SK-N-SH (cell line): ENCODE data around the gene PRAMEF7. TPM values are rescaled to one million over a fixed set of nuclear protein-coding genes. Genes with fewer than 3 reads are reported as not detected.
"Not testable (repeated sequence)": the region's sequence is repeated elsewhere in the genome, so short reads cannot be mapped to it uniquely, and the experiment has no call there.

Experiments used
- CTCF ChIA-PET: fragments of 300-600, 350-600 bp; formaldehyde crosslinking; extraction: SDS; loops from one replicate; lab custom pipeline; 2021; lab: Yijun Ruan, JAX
- POLR2A ChIA-PET: fragments of 350-600 bp; sonication (Branson Sonifier 250); formaldehyde crosslinking; extraction: SDS; loops from one replicate; lab custom pipeline; 2020; ENCODE audit warnings: antibody characterized with exemption, inconsistent platforms; lab: Yijun Ruan, JAX
- DNase-seq: peaks from one replicate; pipeline ENCODE4 v3.0.0; 2012
- H2AFZ ChIP-seq: fragments of 200-600 bp; sonication (generic); 2 replicates; pipeline ENCODE4 v1.8.1; 2016; ENCODE audit warnings: antibody characterized with exemption, mild to moderate bottlenecking, low read depth
- H3F3A ChIP-seq: fragments of 200-600 bp; sonication (generic); replicated peaks from 2 replicates; pipeline ENCODE3; 2016; ENCODE audit warnings: antibody characterized with exemption, mild to moderate bottlenecking; ENCODE audit not compliant: insufficient read depth
- H3K27ac ChIP-seq, 2 experiments: fragments of 200-500 bp in 1 of 2; fragments of 200-600 bp in 1 of 2; sonication (Bioruptor generic) in 1 of 2; sonication (generic), shearing (Covaris generic) in 1 of 2; 2 replicates each; pipeline versions ENCODE4 v1.5.1 to v1.6.1; 2014 to 2016; ENCODE audit warnings: low read depth in 2 of 2, inconsistent platforms in 1 of 2, low read length in 1 of 2, mild to moderate bottlenecking in 1 of 2, mixed read lengths in 1 of 2
- H3K27me3 ChIP-seq: fragments of 200-600 bp; sonication (generic), shearing (Covaris generic); 2 replicates; pipeline ENCODE4 v1.6.1; 2016; ENCODE audit warnings: mixed run types; ENCODE audit not compliant: insufficient read depth
- H3K36me3 ChIP-seq, 2 experiments: fragments of 200-500 bp in 1 of 2; fragments of 200-600 bp in 1 of 2; sonication (Bioruptor generic) in 1 of 2; sonication (generic) in 1 of 2; replicated peaks in 1 of 2; 2 replicates each; pipeline versions ENCODE3 to v1.5.1; 2014 to 2016; ENCODE audit warnings: low read length in 1 of 2, mild to moderate bottlenecking in 1 of 2; ENCODE audit not compliant: insufficient read depth in 2 of 2, control insufficient read depth in 1 of 2
- H3K4me1 ChIP-seq, 2 experiments: fragments of 200-500 bp in 1 of 2; fragments of 200-600 bp in 1 of 2; sonication (Bioruptor generic) in 1 of 2; sonication (generic), shearing (Covaris generic) in 1 of 2; 2 replicates each; pipeline versions ENCODE4 v1.5.1 to v1.6.1; 2014 to 2016; ENCODE audit warnings: low read depth in 1 of 2, low read length in 1 of 2, mixed run types in 1 of 2; ENCODE audit not compliant: insufficient read depth in 2 of 2, control insufficient read depth in 1 of 2
- H3K4me2 ChIP-seq: fragments of 200-600 bp; sonication (generic), shearing (Covaris generic); 2 replicates; pipeline ENCODE4 v1.6.1; 2017; ENCODE audit warnings: mixed run types
- H3K4me3 ChIP-seq, 2 experiments: fragments of 200-500 bp in 1 of 2; fragments of 200-600 bp in 1 of 2; sonication (Bioruptor generic) in 1 of 2; sonication (generic), shearing (Covaris generic) in 1 of 2; 2 replicates each; pipeline versions ENCODE4 v1.5.1 to v1.8.1; 2014 to 2016; ENCODE audit warnings: low read depth in 2 of 2, inconsistent platforms in 1 of 2, low read length in 1 of 2, mild to moderate bottlenecking in 1 of 2, mixed read lengths in 1 of 2, moderate library complexity in 1 of 2
- H3K79me2 ChIP-seq: fragments of 200-600 bp; sonication (generic); 2 replicates; pipeline ENCODE4 v1.8.1; 2017; ENCODE audit warnings: mild to moderate bottlenecking; ENCODE audit not compliant: insufficient read depth
- H3K9ac ChIP-seq: fragments of 200-600 bp; sonication (generic); 2 replicates; pipeline ENCODE4 v1.6.1; 2017; ENCODE audit warnings: mixed run types
- H3K9me2 ChIP-seq: fragments of 200-600 bp; sonication (generic); 2 replicates; pipeline ENCODE4 v1.6.1; 2017; ENCODE audit warnings: mixed run types
- H3K9me3 ChIP-seq: fragments of 200-600 bp; sonication (generic); 2 replicates; pipeline ENCODE4 v1.6.1; 2017; ENCODE audit warnings: mixed run types, mild to moderate bottlenecking, moderate library complexity
- H4K20me1 ChIP-seq: fragments of 200-600 bp; sonication (generic); 2 replicates; pipeline ENCODE4 v1.6.1; 2017; ENCODE audit warnings: mild to moderate bottlenecking, mixed run types; ENCODE audit not compliant: insufficient read depth
- WGBS: methylation state at CpG from one replicate; pipeline ENCODE4 v1.1.6; 2017; ENCODE audit warnings: low lambda C conversion rate; 5-methylcytosine and 5-hydroxymethylcytosine counted together
- polyA plus RNA-seq, 3 experiments: library from polyadenylated mRNA; depleted of rRNA; stranded (reverse); fragments of >200 nt; gene quantifications; 2 replicates each; pipeline ENCODE4 v1.2.3, GENCODE V29; 2012

PRAMEF7 gene
- polyA plus RNA-seq (2012; rRNA removed), result not detected in 2 replicates
- polyA plus RNA-seq (2012; cell fraction: cytosol; rRNA removed), result not detected in 2 replicates
- 0.07 TPM in 1 of 2 replicates, not detected in the other for polyA plus RNA-seq (2012; cell fraction: nucleus; rRNA removed)

- H3K27me3 ChIP-seq, H3F3A ChIP-seq, H2AFZ ChIP-seq, H3K4me1 ChIP-seq, H3K9me3 ChIP-seq, H3K9ac ChIP-seq, CTCF ChIA-PET, H3K27ac ChIP-seq, POLR2A ChIA-PET, H3K9me2 ChIP-seq, H3K4me2 ChIP-seq, H3K36me3 ChIP-seq, DNase-seq, H4K20me1 ChIP-seq, H3K4me3 ChIP-seq, H3K79me2 ChIP-seq: not testable (repeated sequence)
- WGBS, result no CpG with 5 or more reads among the region's 1 CpG
Measured at GRCh38 chr1:12916310-12916709, at the start of gene PRAMEF7. PRAMEF7 (plus strand) TSS chr1:12916610; CDS start chr1:12917693, 1,083 bp downstream.

- CTCF ChIA-PET, H3K27me3 ChIP-seq, H4K20me1 ChIP-seq, DNase-seq, H3K4me3 ChIP-seq, H3K9ac ChIP-seq, H3F3A ChIP-seq, H3K79me2 ChIP-seq, H3K27ac ChIP-seq, H3K9me2 ChIP-seq, H3K4me1 ChIP-seq, H3K36me3 ChIP-seq, H3K9me3 ChIP-seq, H3K4me2 ChIP-seq, POLR2A ChIA-PET, H2AFZ ChIP-seq: not testable (repeated sequence)
- 0% methylated on average over 3 of the region's 4 CpGs for WGBS
Measured at GRCh38 chr1:12878453-12878852, 38.0 kb upstream of the PRAMEF7 start.

- H2AFZ ChIP-seq, CTCF ChIA-PET, H3K27me3 ChIP-seq, H3K36me3 ChIP-seq, H3K79me2 ChIP-seq, H3K4me1 ChIP-seq, H3K9me2 ChIP-seq, H3K9me3 ChIP-seq, DNase-seq, H3K9ac ChIP-seq, H4K20me1 ChIP-seq, H3K27ac ChIP-seq, H3K4me3 ChIP-seq, H3K4me2 ChIP-seq, POLR2A ChIA-PET, H3F3A ChIP-seq: not testable (repeated sequence)
- WGBS, result 0% methylated on average over 3 of the region's 3 CpGs
Measured at GRCh38 chr1:12886101-12886500, 30.3 kb upstream of the PRAMEF7 start, which contains the start of gene PRAMEF4. PRAMEF4 (minus strand) TSS chr1:12886201; CDS start chr1:12883394, 2,807 bp downstream.

- DNase-seq, H3K9ac ChIP-seq, H4K20me1 ChIP-seq, H3K4me1 ChIP-seq, H2AFZ ChIP-seq, CTCF ChIA-PET, H3K9me3 ChIP-seq, H3F3A ChIP-seq, H3K27ac ChIP-seq, H3K4me3 ChIP-seq, H3K4me2 ChIP-seq, H3K79me2 ChIP-seq, H3K9me2 ChIP-seq, H3K27me3 ChIP-seq, POLR2A ChIA-PET, H3K36me3 ChIP-seq: not testable (repeated sequence)
- WGBS, result no CpG with 5 or more reads among the region's 1 CpG
Measured at GRCh38 chr1:12898170-12898569, 18.2 kb upstream of the PRAMEF7 start, which contains the start of gene PRAMEF10. PRAMEF10 (minus strand) TSS chr1:12898270; CDS start chr1:12895847, 2,423 bp downstream.

- H4K20me1 ChIP-seq, H3K4me1 ChIP-seq, H3K27ac ChIP-seq, H3K9ac ChIP-seq, H3K9me2 ChIP-seq, H3K9me3 ChIP-seq, DNase-seq, POLR2A ChIA-PET, CTCF ChIA-PET, H3K36me3 ChIP-seq, H3K79me2 ChIP-seq, H2AFZ ChIP-seq, H3F3A ChIP-seq, H3K4me3 ChIP-seq, H3K4me2 ChIP-seq, H3K27me3 ChIP-seq: not testable (repeated sequence)
Measured at GRCh38 chr1:12899186-12899585, 17.2 kb upstream of the PRAMEF7 start.

GRCh38 chr1:12903793-12904572, 12.4 kb upstream of the PRAMEF7 start:
- WGBS, result 17% methylated on average over 5 of the region's 5 CpGs

More at GRCh38 chr1:12903793-12904572, 12.4 kb upstream of the PRAMEF7 start:
- H4K20me1 ChIP-seq, H3K27me3 ChIP-seq, H3F3A ChIP-seq, POLR2A ChIA-PET, H3K9me3 ChIP-seq, H3K9me2 ChIP-seq, CTCF ChIA-PET, H3K9ac ChIP-seq, H3K4me2 ChIP-seq, H3K4me1 ChIP-seq, H3K79me2 ChIP-seq, H3K36me3 ChIP-seq, H2AFZ ChIP-seq, H3K27ac ChIP-seq, H3K4me3 ChIP-seq, DNase-seq: not testable (repeated sequence)
